Measurements from ENCODE around the gene SCUBE2. TPM values are rescaled to one million over a fixed set of nuclear protein-coding genes. Genes with fewer than 3 reads are reported as not detected.

Gene SCUBE2
- polyA plus RNA-seq, 2 of the 4 experiments (the other 2 are of a cell fraction), result 0.49 to 0.63 TPM

DNA sequence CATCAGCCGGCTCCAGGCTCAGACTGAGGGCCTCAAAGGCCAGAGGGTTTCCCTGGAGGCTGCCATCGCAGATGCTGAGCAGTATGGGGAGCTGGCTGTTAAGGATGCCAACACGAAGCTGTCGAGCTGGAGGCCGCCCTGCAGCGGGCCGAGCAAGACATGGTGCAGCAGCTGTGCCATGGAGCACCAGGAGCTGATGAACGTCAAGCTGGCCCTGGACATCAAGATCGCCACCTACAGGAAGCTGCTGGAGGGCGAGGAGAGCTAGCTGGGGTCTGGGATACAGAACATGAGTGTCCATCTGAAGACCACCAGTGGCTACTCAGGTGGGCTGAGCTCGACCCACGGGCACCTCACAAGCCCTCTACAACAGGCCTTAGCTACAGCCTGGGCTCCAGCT, 4.0 kb upstream of the SCUBE2 start (continued):
- TF ChIP-seq, protein P1, sequence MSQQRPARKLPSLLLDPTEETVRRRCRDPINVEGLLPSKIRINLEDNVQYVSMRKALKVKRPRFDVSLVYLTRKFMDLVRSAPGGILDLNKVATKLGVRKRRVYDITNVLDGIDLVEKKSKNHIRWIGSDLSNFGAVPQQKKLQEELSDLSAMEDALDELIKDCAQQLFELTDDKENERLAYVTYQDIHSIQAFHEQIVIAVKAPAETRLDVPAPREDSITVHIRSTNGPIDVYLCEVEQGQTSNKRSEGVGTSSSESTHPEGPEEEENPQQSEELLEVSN (IDR thresholded peaks at IDR 0.05; ENCODE audit: borderline replicate concordance, low read depth), result no peak
- no peak for TF ChIP-seq HDAC2 (IDR thresholded peaks at IDR 0.05)

DNA sequence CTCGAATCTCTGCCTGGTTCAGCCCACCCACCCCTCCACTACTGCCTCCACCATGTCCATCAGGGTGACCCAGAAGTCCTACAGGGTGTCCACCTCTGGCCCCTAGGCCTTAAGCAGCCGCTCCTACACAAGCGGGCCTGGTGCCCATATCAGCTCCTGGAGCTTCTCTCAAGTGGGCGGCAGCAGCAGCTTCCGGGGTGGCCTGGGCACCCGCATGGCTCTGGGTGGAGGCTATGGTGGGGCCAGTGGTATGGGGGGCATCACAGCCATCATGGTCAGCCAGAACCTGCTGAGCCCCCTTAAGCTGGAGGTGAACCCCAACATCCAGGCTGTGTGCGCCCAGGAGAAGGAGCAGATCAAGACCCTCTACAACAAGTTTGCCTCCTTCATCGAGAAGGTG, 3.0 kb upstream of the SCUBE2 start:
- Histone ChIP-seq H3K4me1 (0 out of 3 replicates have a peak, but pooled peaks cover 3% of the 10 kb centered on the region), H3K4me3 (no peak overlapping the region), H3K4me2 (no peak overlapping the region), H3K9me3 (no peaks in the 10 kb centered on the region), H3K27ac (no peak overlapping the region)
- TF ChIP-seq, protein P2, sequence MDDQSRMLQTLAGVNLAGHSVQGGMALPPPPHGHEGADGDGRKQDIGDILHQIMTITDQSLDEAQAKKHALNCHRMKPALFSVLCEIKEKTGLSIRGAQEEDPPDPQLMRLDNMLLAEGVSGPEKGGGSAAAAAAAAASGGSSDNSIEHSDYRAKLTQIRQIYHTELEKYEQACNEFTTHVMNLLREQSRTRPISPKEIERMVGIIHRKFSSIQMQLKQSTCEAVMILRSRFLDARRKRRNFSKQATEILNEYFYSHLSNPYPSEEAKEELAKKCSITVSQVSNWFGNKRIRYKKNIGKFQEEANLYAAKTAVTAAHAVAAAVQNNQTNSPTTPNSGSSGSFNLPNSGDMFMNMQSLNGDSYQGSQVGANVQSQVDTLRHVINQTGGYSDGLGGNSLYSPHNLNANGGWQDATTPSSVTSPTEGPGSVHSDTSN (IDR thresholded peaks at IDR 0.05), result no peak
- no peak for TF ChIP-seq RAD21 (conservative IDR thresholded peaks at IDR 0.05 in 1 of 2, IDR thresholded peaks at IDR 0.05 in 1 of 2)
- TF ChIP-seq HEYL (CRISPR knock-in tag; IDR thresholded peaks at IDR 0.05), result no peak
- no peak for TF ChIP-seq FOXS1 (CRISPR knock-in tag; IDR thresholded peaks at IDR 0.05)
- TF ChIP-seq, protein P3, sequence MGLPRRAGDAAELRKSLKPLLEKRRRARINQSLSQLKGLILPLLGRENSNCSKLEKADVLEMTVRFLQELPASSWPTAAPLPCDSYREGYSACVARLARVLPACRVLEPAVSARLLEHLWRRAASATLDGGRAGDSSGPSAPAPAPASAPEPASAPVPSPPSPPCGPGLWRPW (IDR thresholded peaks at IDR 0.05), result no peak
- TF ChIP-seq PHF8 (IDR thresholded peaks at IDR 0.05; ENCODE audit: borderline replicate concordance, low read depth), result no peak
- no peak for TF ChIP-seq GATA3 (IDR thresholded peaks at IDR 0.05; ENCODE audit: borderline replicate concordance)
- TF ChIP-seq ZFP36 (IDR thresholded peaks at IDR 0.05; ENCODE audit: borderline replicate concordance, partially characterized antibody), result no peak
- TF ChIP-seq FOSL2 (IDR thresholded peaks at IDR 0.05), result no peak
- TF ChIP-seq FOSL2 (CRISPR knock-in tag; IDR thresholded peaks at IDR 0.05), result no peak
- no peak for TF ChIP-seq RCOR1 (IDR thresholded peaks at IDR 0.05; ENCODE audit: low read depth, low read length)
- DNase-seq (ENCODE audit: low read depth in 1 of 2, low spot score in 1 of 2) (no peak), ATAC-seq (no peak), FAIRE-seq (no peak)
- 86% methylated on average over 4 of the region's 8 CpGs for WGBS (ENCODE audit: missing lambda C conversion rate)
- CTCF ChIA-PET, result interaction anchor here (1.4 to 5.9 kb wide), 5 partner anchors 9 to 100 kb away, joined by 3 to 30 read pairs (median 6); no protein-coding TSS in a partner anchor
- POLR2A ChIA-PET, result no interaction called here

DNA sequence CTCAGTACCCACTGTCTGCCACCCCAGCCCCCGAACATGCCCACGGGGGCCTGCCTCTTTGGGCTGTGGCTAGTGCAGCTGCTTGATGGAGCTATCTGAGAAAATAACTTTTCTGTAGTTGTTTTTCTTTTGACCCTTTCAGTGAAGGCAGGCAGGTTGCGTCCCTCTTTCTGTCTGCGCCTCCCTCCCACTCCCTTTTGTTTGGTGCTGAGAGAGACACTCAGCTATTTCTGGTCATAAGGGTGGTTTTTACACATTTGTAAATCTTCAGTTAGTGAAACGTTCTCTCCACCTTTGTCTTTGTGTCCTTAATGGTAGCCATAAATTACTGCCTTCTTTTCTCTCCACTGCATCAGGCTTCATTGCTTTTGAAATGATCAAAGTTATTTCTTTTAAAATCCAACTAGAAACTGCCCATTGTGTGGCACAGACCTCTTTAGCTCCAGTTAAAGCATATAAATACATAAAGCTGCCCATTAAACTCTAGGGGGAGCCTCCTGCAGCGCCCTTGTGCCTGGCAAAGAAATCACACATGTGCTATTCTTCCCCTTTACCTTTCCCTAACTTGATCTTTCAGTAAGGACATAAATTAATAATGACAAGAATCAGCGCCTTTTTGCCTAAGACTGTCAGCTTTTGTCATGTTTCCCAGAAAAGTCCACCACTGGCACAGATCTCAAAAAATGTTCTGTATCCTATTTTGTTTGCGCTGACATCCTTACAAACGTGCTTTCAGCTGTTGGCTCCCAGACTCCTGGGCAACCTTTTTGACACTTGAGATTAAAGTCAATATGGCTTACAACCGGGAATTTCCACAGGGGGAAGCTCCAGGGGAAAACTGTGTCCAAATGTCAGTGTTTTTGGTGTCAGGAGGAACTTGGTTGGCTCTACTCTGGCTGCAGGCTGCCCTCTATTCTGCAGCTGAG, 1.7 kb upstream of the SCUBE2 start:
- FAIRE-seq, result no peak

More for the DNA sequence above, 1.7 kb upstream of the SCUBE2 start:
- no peak overlapping the region for H3K4me2 ChIP-seq
- no peak overlapping the region for H3K4me3 ChIP-seq
- no peaks in the 10 kb centered on the region for H3K9me3 ChIP-seq
- CTCF ChIA-PET, result interaction anchor here (0.7 to 5.9 kb wide), 21 partner anchors 10 to 481 kb away, joined by 3 to 30 read pairs (median 3); no protein-coding TSS in a partner anchor
- TF ChIP-seq, protein P4, sequence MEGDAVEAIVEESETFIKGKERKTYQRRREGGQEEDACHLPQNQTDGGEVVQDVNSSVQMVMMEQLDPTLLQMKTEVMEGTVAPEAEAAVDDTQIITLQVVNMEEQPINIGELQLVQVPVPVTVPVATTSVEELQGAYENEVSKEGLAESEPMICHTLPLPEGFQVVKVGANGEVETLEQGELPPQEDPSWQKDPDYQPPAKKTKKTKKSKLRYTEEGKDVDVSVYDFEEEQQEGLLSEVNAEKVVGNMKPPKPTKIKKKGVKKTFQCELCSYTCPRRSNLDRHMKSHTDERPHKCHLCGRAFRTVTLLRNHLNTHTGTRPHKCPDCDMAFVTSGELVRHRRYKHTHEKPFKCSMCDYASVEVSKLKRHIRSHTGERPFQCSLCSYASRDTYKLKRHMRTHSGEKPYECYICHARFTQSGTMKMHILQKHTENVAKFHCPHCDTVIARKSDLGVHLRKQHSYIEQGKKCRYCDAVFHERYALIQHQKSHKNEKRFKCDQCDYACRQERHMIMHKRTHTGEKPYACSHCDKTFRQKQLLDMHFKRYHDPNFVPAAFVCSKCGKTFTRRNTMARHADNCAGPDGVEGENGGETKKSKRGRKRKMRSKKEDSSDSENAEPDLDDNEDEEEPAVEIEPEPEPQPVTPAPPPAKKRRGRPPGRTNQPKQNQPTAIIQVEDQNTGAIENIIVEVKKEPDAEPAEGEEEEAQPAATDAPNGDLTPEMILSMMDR (IDR thresholded peaks at IDR 0.05), result peak; percentile 46
- no peak for TF ChIP-seq HOXB5 (CRISPR knock-in tag; IDR thresholded peaks at IDR 0.05)
- peak in 1 of 2 experiments; percentile 31; a peak in 1 of 5 replicates for TF ChIP-seq RAD21 (conservative IDR thresholded peaks at IDR 0.05 in 1 of 2, IDR thresholded peaks at IDR 0.05 in 1 of 2)
- H3K27ac ChIP-seq, result no peak overlapping the region
- WGBS (ENCODE audit: missing lambda C conversion rate), result 68% methylated on average over 10 of the region's 10 CpGs
- POLR2A ChIA-PET, result interaction anchor here (1.0 kb wide), 1 partner anchor 368 kb away, joined by 3 read pairs; the partner anchor contains the start of gene ZNF143
- DNase-seq (ENCODE audit: low read depth in 1 of 2, low spot score in 1 of 2) (peak in 1 of 2 experiments; percentile 18), ATAC-seq (peak; percentile 48 to 71; a peak in 3 of 6 replicates)
- H3K4me1 ChIP-seq, result 0 out of 3 replicates have a peak, but pooled peaks cover 3% of the 10 kb centered on the region

Data from A549 (cell line).